ENCODE data around the gene PARP11. TPM values are rescaled to one million over a fixed set of nuclear protein-coding genes. Genes with fewer than 3 reads are reported as not detected.

The PARP11 gene
- total and polyA plus RNA-seq, 2 of the 8 experiments (the other 6 are each of a cell fraction or from before 2014, with no cell fraction given): 4.2 to 13.3 TPM

GRCh38 chr12:3827301-3828000 lies 45.7 kb downstream of the PARP11 start:
- no peak overlapping the region for H2BK20ac ChIP-seq (ENCODE audit: low read length)
- H2BK120ac ChIP-seq (replicated peaks; ENCODE audit: low read depth, low read length): no peak overlapping the region
- no peak overlapping the region for H2AK5ac ChIP-seq (ENCODE audit: low read depth, low read length)
- no peaks in the 10 kb centered on the region for H4K20me1 ChIP-seq (replicated peaks in 1 of 2; ENCODE audit: control insufficient read depth in 1 of 2, insufficient read depth in 2 of 2, low read length in 2 of 2)
- H3K4me3 ChIP-seq (ENCODE audit: extremely low read depth in 1 of 4, insufficient read depth in 2 of 4, low read depth in 3 of 4, low read length in 4 of 4): no peak overlapping the region
- H3K36me3 ChIP-seq (ENCODE audit: control insufficient read depth in 2 of 4, insufficient read depth in 4 of 4, low read length in 3 of 4): peaks cover 0 to 7% (median 0%) of the 10 kb centered on the region in 4 experiments; a peak in 1 of 8 replicates
- H3K14ac ChIP-seq (ENCODE audit: insufficient read length): no peak overlapping the region
- H2BK15ac ChIP-seq (ENCODE audit: low read length): no peak overlapping the region
- H2AFZ ChIP-seq (ENCODE audit: low read length): no peak overlapping the region
- no peak overlapping the region for H4K91ac ChIP-seq (replicated peaks; ENCODE audit: insufficient read length, low read length)
- no peak overlapping the region for H3K4me2 ChIP-seq (ENCODE audit: insufficient read depth in 1 of 2, low read depth in 2 of 2, low read length in 2 of 2)
- H3K23me2 ChIP-seq (ENCODE audit: low read depth, low read length): no peaks in the 10 kb centered on the region
- H3K56ac ChIP-seq (replicated peaks; ENCODE audit: insufficient read length, low read depth, low read length): no peak overlapping the region
- FAIRE-seq: no peak
- no peak overlapping the region for H3K4ac ChIP-seq (replicated peaks; ENCODE audit: insufficient read length, low read depth, low read length)
- no peak overlapping the region for H3K18ac ChIP-seq (ENCODE audit: extremely low read depth, low read length)
- H3K9me3 ChIP-seq (ENCODE audit: insufficient read depth in 2 of 2, low read depth in 1 of 2, low read length in 1 of 2): no peaks in the 10 kb centered on the region
- H3K79me2 ChIP-seq (ENCODE audit: control insufficient read depth in 1 of 2, insufficient read depth in 2 of 2, low read length in 2 of 2): no peaks in the 10 kb centered on the region
- no peak overlapping the region for H3K27ac ChIP-seq (ENCODE audit: low read depth, low read length)
- H4K5ac ChIP-seq (ENCODE audit: insufficient read length, low read depth, low read length): no peak overlapping the region
- H3K23ac ChIP-seq (ENCODE audit: insufficient read length): no peak overlapping the region
- DNase-seq (ENCODE audit: low read depth in 1 of 2, low spot score in 2 of 2): no peak
- no peaks in the 10 kb centered on the region for H3K4me1 ChIP-seq (replicated peaks in 1 of 4; ENCODE audit: control insufficient read depth in 3 of 4, insufficient read depth in 4 of 4, low read length in 3 of 4)
- peak overlapping the region in 1 of 4 experiments; percentile 8; a peak in 1 of 7 replicates for H3K9ac ChIP-seq (replicated peaks in 1 of 4; ENCODE audit: extremely low read depth in 1 of 4, low read depth in 3 of 4, low read length in 3 of 4)
- H2BK5ac ChIP-seq (ENCODE audit: low read depth, low read length): no peak overlapping the region
- ChIA-PET POLR2A (ENCODE audit: partially characterized antibody) (no interaction called here), CTCF (ENCODE audit: partially characterized antibody) (no interaction called here)
- H2BK12ac ChIP-seq (ENCODE audit: low read depth, low read length): no peak overlapping the region
- 83% methylated on average over 3 of the region's 3 CpGs; no CpG with 5 or more reads in 1 of the 2 experiments for WGBS, 2 experiments (ENCODE audit: extremely low coverage in 1 of 2, insufficient coverage in 1 of 2, insufficient read length in 1 of 2, insufficient replicate concordance in 2 of 2, low coverage in 1 of 2, low lambda C conversion rate in 2 of 2, missing lambda C conversion rate in 1 of 2)
- no peaks in the 10 kb centered on the region for H3K79me1 ChIP-seq (ENCODE audit: low read depth, low read length)
- no peaks in the 10 kb centered on the region for H3K27me3 ChIP-seq (replicated peaks in 1 of 4; ENCODE audit: control insufficient read depth in 3 of 4, extremely low read depth in 1 of 4, insufficient read depth in 3 of 4, low read length in 3 of 4)
- no peak overlapping the region for H4K8ac ChIP-seq (ENCODE audit: extremely low read depth, insufficient read depth, low read length)
- TF ChIP-seq TCF12 (IDR thresholded peaks at IDR 0.05; ENCODE audit: low read depth, low read length): no peak
- TF ChIP-seq HDAC2 (IDR thresholded peaks at IDR 0.05; ENCODE audit: borderline replicate concordance in 1 of 2, low read depth in 2 of 2, low read length in 2 of 2): no peak
- TF ChIP-seq PHF8 (conservative IDR thresholded peaks at IDR 0.05; ENCODE audit: low read depth, low read length): no peak
- TF ChIP-seq, protein P1, sequence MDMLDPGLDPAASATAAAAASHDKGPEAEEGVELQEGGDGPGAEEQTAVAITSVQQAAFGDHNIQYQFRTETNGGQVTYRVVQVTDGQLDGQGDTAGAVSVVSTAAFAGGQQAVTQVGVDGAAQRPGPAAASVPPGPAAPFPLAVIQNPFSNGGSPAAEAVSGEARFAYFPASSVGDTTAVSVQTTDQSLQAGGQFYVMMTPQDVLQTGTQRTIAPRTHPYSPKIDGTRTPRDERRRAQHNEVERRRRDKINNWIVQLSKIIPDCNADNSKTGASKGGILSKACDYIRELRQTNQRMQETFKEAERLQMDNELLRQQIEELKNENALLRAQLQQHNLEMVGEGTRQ (IDR thresholded peaks at IDR 0.05; ENCODE audit: low read length): no peak
- TF ChIP-seq SP2 (IDR thresholded peaks at IDR 0.05; ENCODE audit: low read length): no peak
- TF ChIP-seq, protein P2, sequence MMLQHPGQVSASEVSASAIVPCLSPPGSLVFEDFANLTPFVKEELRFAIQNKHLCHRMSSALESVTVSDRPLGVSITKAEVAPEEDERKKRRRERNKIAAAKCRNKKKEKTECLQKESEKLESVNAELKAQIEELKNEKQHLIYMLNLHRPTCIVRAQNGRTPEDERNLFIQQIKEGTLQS (IDR thresholded peaks at IDR 0.05; ENCODE audit: insufficient read depth, low read depth, low read length): no peak
- no peak for TF ChIP-seq TEAD4 (IDR thresholded peaks at IDR 0.05; ENCODE audit: low read depth, low read length)
- TF ChIP-seq, protein P3, sequence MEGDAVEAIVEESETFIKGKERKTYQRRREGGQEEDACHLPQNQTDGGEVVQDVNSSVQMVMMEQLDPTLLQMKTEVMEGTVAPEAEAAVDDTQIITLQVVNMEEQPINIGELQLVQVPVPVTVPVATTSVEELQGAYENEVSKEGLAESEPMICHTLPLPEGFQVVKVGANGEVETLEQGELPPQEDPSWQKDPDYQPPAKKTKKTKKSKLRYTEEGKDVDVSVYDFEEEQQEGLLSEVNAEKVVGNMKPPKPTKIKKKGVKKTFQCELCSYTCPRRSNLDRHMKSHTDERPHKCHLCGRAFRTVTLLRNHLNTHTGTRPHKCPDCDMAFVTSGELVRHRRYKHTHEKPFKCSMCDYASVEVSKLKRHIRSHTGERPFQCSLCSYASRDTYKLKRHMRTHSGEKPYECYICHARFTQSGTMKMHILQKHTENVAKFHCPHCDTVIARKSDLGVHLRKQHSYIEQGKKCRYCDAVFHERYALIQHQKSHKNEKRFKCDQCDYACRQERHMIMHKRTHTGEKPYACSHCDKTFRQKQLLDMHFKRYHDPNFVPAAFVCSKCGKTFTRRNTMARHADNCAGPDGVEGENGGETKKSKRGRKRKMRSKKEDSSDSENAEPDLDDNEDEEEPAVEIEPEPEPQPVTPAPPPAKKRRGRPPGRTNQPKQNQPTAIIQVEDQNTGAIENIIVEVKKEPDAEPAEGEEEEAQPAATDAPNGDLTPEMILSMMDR (IDR thresholded peaks at IDR 0.05; ENCODE audit: control extremely low read depth in 1 of 3, insufficient read depth in 1 of 3, low read depth in 1 of 3, low read length in 3 of 3): no peak
- TF ChIP-seq SP1 (IDR thresholded peaks at IDR 0.05; ENCODE audit: low read depth, low read length): no peak
